Measurements from ENCODE around the gene SLC4A1AP.
A peak's percentile ranks its signal among the peaks of the same experiment; 100 is the strongest.
"Not testable (repeated sequence)": the region's sequence is repeated elsewhere in the genome, so short reads cannot be mapped to it uniquely, and the experiment has no call there.

SLC4A1AP gene

DNA sequence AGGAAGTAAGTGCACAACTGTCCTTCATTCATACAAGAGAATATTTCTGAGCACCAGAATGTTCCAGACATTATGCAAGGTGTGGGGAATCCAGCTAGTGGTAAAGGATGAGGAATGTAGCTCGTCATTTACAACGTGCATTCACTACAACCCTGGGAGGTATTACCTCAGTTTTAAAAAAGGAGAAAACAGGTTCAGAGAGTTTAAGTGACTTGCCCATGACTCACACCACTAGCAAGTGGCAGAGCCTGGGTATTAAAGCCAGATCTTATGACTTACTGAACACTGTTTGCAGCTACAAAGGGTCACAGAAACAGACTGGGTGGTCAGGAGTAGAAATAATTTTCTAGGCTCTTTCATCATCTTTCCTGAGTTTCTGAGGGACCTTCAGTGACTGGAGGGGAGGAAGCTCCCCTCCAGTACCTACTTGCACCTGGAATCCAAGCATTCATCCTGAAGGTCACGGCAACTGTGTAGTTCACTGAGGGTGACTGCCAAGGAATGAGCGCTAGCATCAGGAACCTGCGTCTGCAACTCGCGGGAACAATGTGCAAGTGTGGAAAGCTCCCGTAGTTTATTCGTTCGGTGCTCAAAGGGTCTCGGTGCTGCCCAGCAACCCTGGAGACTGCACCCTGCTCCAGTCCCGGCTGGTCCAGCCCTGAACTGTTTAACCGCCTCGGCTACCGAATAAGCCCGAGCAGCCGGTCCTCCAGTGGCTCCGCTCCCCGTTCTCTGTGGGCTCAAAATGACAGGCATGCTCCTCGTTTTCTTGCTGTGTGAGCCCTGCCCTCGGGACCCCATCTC, 35.5 kb upstream of the SLC4A1AP start:
- H3K4me3 ChIP-seq (ENCODE audit: low read depth, low read length), result peak overlapping the region; percentile 62
- no peak for TF ChIP-seq CTCF (IDR thresholded peaks at IDR 0.05; ENCODE audit: borderline replicate concordance, insufficient read depth, low read depth, low read length)

GRCh38 chr2:27628767-27629709, 34.7 kb upstream of the SLC4A1AP start, which contains the start of the genes CCDC121 and GPN1:
CCDC121 (minus strand) TSS chr2:27629012; CDS start chr2:27627799, 1,213 bp downstream.
GPN1 (plus strand) TSS chr2:27629050; CDS start chr2:27629059, 9 bp downstream.
- peak within 1 kb of the TSS; percentile 62 for H3K4me3 ChIP-seq (ENCODE audit: low read depth, low read length)
- TF ChIP-seq CTCF (IDR thresholded peaks at IDR 0.05; ENCODE audit: borderline replicate concordance, insufficient read depth, low read depth, low read length), result no peak

DNA sequence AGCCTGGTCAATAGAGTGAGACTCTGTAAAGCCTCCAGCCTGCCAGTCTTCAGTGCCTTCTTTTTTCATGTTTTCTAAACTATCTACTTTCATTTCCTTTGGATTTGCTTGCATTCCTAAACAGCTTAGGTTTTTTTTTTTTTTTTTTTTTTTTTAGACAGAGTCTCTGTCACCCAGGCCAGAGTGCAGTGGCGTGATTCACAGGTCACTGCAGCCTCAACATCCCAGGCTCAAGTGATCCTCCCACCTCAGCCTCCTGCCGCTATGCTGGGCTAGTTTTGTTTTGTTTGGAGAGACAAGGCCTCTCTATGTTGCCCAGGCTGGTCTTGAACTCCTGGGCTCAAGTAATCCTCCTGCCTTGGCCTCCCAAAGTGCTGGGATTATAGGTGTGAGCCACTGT, 33.4 kb upstream of the SLC4A1AP start:
- H3K4me3 ChIP-seq (ENCODE audit: low read depth, low read length), result not testable (repeated sequence)

DNA sequence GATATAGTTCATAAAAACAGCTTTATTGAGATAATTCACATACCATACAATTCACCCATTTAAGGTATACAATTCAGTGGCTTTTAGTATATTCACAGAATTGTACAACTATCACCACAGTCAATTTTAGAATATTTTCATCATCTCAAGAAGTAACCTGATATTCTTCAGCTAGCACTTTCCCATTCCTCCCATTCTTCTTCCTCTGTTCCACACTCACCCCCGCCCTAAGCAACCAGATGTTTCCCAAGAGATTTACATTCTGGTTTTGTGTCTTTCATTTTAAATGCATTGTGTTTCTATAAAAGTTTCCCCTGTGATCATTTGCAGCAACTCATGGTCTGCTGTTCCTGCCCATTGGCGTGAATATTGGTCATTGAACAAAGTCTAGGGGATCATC, 29.4 kb upstream of the SLC4A1AP start:
- no peak overlapping the region for H3K4me3 ChIP-seq (ENCODE audit: low read depth, low read length)
- no peak for TF ChIP-seq CTCF (IDR thresholded peaks at IDR 0.05; ENCODE audit: borderline replicate concordance, insufficient read depth, low read depth, low read length)

GRCh38 chr2:27636766-27637165, 26.9 kb upstream of the SLC4A1AP start:
- no peak for TF ChIP-seq CTCF (IDR thresholded peaks at IDR 0.05; ENCODE audit: borderline replicate concordance, insufficient read depth, low read depth, low read length)
- H3K4me3 ChIP-seq (ENCODE audit: low read depth, low read length), result no peak overlapping the region

DNA sequence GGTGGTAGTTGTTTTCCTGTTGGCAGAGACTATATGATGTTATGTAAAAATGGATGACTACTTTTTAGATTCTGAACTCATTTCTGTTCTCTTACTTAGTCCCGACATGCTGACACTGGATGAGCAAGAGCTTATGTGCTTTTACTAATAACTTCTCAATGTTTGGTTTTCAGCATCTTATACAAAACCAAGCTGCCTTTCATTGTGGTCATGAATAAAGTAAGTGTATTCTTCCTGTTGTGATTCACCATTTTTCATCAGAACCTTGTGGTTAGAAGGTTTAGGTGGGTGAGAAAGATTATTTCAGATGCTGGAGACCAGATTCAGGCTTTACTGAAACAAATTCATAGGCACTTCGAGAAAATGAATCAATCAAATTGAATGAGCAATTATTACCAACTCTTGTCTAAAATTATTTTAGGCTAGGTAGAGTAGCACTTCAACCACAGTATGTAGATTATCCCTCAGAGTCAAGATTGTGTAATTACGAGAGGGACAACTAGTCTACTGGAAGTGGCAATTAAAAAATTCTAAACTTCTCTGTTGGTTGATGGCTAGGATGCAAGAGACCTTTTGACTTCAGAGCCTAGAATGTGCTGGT, 25.6 kb upstream of the SLC4A1AP start:
- H3K4me3 ChIP-seq (ENCODE audit: low read depth, low read length), result no peak overlapping the region
- no peak for TF ChIP-seq CTCF (IDR thresholded peaks at IDR 0.05; ENCODE audit: borderline replicate concordance, insufficient read depth, low read depth, low read length)

GRCh38 chr2:27638709-27639108, 25.0 kb upstream of the SLC4A1AP start:
- no peak overlapping the region for H3K4me3 ChIP-seq (ENCODE audit: low read depth, low read length)
- TF ChIP-seq CTCF (IDR thresholded peaks at IDR 0.05; ENCODE audit: borderline replicate concordance, insufficient read depth, low read depth, low read length), result no peak

Data from GM12875 (cell line).